H1 (cell line): ENCODE measurements around the gene DCBLD1. TPM values are rescaled to one million over a fixed set of nuclear protein-coding genes. Genes with fewer than 3 reads are reported as not detected.

ENCODE experiments used
- CTCF ChIA-PET: fragments of 300-600 bp; sonication (Branson Sonifier 250); formaldehyde crosslinking; loops from one replicate; lab custom pipeline; 2021; ENCODE audit not compliant: partially characterized antibody; lab: Charles Lee
- POLR2A ChIA-PET: fragments of 300-600 bp; sonication (Branson Sonifier 250); formaldehyde crosslinking; loops from one replicate; lab custom pipeline; 2021; ENCODE audit warnings: inconsistent platforms; ENCODE audit not compliant: partially characterized antibody; lab: Charles Lee
- DNase-seq, 2 experiments: peaks; one replicate each; pipeline versions ENCODE4 v3.0.0 to v3.0.0-alpha.2; 2010 to 2022; ENCODE audit warnings: low spot score in 2 of 2, low read depth in 1 of 2, mixed read lengths in 1 of 2
- FAIRE-seq: peaks from 2 replicates; lab custom pipeline; 2011; peaks lifted over from hg19 to GRCh38; lab: Jason Lieb, UNC
- H2AFZ ChIP-seq: 2 replicates; pipeline ENCODE4 v1.8.1; 2012; ENCODE audit warnings: low read length, inconsistent platforms
- H2AK5ac ChIP-seq: 2 replicates; pipeline ENCODE4 v1.6.1; 2013; ENCODE audit warnings: low read depth, low read length
- H2BK120ac ChIP-seq: replicated peaks from 2 replicates; pipeline ENCODE3; 2013; ENCODE audit warnings: low read depth, low read length, inconsistent platforms
- H2BK12ac ChIP-seq: 2 replicates; pipeline ENCODE4 v1.6.1; 2013; ENCODE audit warnings: low read depth, low read length
- H2BK15ac ChIP-seq: 2 replicates; pipeline ENCODE4 v1.6.1; 2013; ENCODE audit warnings: low read length
- H2BK20ac ChIP-seq: 2 replicates; pipeline ENCODE4 v1.6.1; 2013; ENCODE audit warnings: low read length
- H2BK5ac ChIP-seq: 2 replicates; pipeline ENCODE4 v1.6.1; 2013; ENCODE audit warnings: low read depth, low read length
- H3K14ac ChIP-seq: 2 replicates; pipeline ENCODE4 v1.6.1; 2013; ENCODE audit warnings: inconsistent platforms; ENCODE audit not compliant: insufficient read length
- H3K18ac ChIP-seq: 2 replicates; pipeline ENCODE4 v1.6.1; 2013; ENCODE audit warnings: low read length; ENCODE audit errors: extremely low read depth
- H3K23ac ChIP-seq: 2 replicates; pipeline ENCODE4 v1.6.1; 2013; ENCODE audit warnings: inconsistent platforms; ENCODE audit not compliant: insufficient read length
- H3K23me2 ChIP-seq: 2 replicates; pipeline ENCODE4 v1.6.1; 2013; ENCODE audit warnings: low read depth, low read length
- H3K27ac ChIP-seq: 2 replicates; pipeline ENCODE4 v1.6.1; 2011; ENCODE audit warnings: low read depth, low read length, inconsistent platforms
- H3K27me3 ChIP-seq, 4 experiments: replicated peaks in 1 of 4; 1 replicate in 1 of 4; 2 replicates in 3 of 4; pipeline versions ENCODE4 v1.6.1 to v1.8.1; 2011 to 2013; ENCODE audit warnings: low read length in 3 of 4, mild to moderate bottlenecking in 3 of 4, inconsistent platforms in 2 of 4, mixed read lengths in 2 of 4, moderate library complexity in 1 of 4; ENCODE audit not compliant: control insufficient read depth in 3 of 4, insufficient read depth in 3 of 4; ENCODE audit errors: extremely low read depth in 1 of 4
- H3K36me3 ChIP-seq, 4 experiments: 2 replicates each; pipeline versions ENCODE4 v1.6.1 to v1.8.1; 2011 to 2013; ENCODE audit warnings: mild to moderate bottlenecking in 4 of 4, low read length in 3 of 4, moderate library complexity in 2 of 4, control low read depth in 1 of 4, inconsistent platforms in 1 of 4; ENCODE audit not compliant: insufficient read depth in 4 of 4, control insufficient read depth in 2 of 4
- H3K4ac ChIP-seq: replicated peaks from 2 replicates; pipeline ENCODE3; 2013; ENCODE audit warnings: low read length, low read depth, mixed read lengths, inconsistent platforms; ENCODE audit not compliant: insufficient read length
- H3K4me1 ChIP-seq, 4 experiments: replicated peaks in 1 of 4; 1 replicate in 1 of 4; 2 replicates in 3 of 4; pipeline versions ENCODE4 v1.6.1 to v1.8.1; 2011 to 2013; ENCODE audit warnings: low read length in 3 of 4, inconsistent platforms in 2 of 4, mixed read lengths in 1 of 4; ENCODE audit not compliant: insufficient read depth in 4 of 4, control insufficient read depth in 3 of 4
- H3K4me2 ChIP-seq, 2 experiments: 2 replicates each; pipeline versions ENCODE4 v1.6.1 to v1.8.1; 2011 to 2013; ENCODE audit warnings: low read depth in 2 of 2, low read length in 2 of 2, control low read depth in 1 of 2, inconsistent platforms in 1 of 2, mild to moderate bottlenecking in 1 of 2; ENCODE audit not compliant: insufficient read depth in 1 of 2
- H3K4me3 ChIP-seq, 4 experiments: fragments of 200-600, 300-600 bp in 1 of 4; sonication (generic), shearing (Covaris generic), sonication (Bioruptor Twin) in 1 of 4; 2 replicates each; pipeline versions ENCODE4 v1.5.1 to v1.8.1; 2011 to 2016; ENCODE audit warnings: low read length in 4 of 4, low read depth in 3 of 4, control low read depth in 2 of 4, inconsistent platforms in 2 of 4, mild to moderate bottlenecking in 2 of 4, mixed read lengths in 1 of 4, moderate library complexity in 1 of 4; ENCODE audit not compliant: insufficient read depth in 2 of 4; ENCODE audit errors: extremely low read depth in 1 of 4
- H3K56ac ChIP-seq: replicated peaks from 2 replicates; pipeline ENCODE3; 2013; ENCODE audit warnings: low read depth, mild to moderate bottlenecking, mixed read lengths, low read length, inconsistent platforms; ENCODE audit not compliant: insufficient read length
- H3K79me1 ChIP-seq: 2 replicates; pipeline ENCODE4 v1.6.1; 2013; ENCODE audit warnings: low read depth, low read length, control low read depth
- H3K79me2 ChIP-seq, 2 experiments: 2 replicates each; pipeline versions ENCODE4 v1.6.1 to v1.8.1; 2012 to 2013; ENCODE audit warnings: low read length in 2 of 2, mild to moderate bottlenecking in 2 of 2, inconsistent platforms in 1 of 2; ENCODE audit not compliant: insufficient read depth in 2 of 2, control insufficient read depth in 1 of 2
- H3K9ac ChIP-seq, 4 experiments: replicated peaks in 1 of 4; 1 replicate in 1 of 4; 2 replicates in 3 of 4; pipeline versions ENCODE4 v1.6.1 to v1.8.1; 2011 to 2013; ENCODE audit warnings: low read depth in 3 of 4, low read length in 3 of 4, control low read depth in 2 of 4, mild to moderate bottlenecking in 2 of 4, moderate library complexity in 2 of 4, inconsistent platforms in 1 of 4; ENCODE audit errors: extremely low read depth in 1 of 4
- H3K9me3 ChIP-seq, 2 experiments: 2 replicates each; pipeline versions ENCODE4 v1.6.1 to v1.8.1; 2012 to 2013; ENCODE audit warnings: mild to moderate bottlenecking in 2 of 2, moderate library complexity in 2 of 2, control low read depth in 1 of 2, inconsistent platforms in 1 of 2, low read depth in 1 of 2, low read length in 1 of 2, mixed read lengths in 1 of 2; ENCODE audit not compliant: insufficient read depth in 2 of 2
- H4K20me1 ChIP-seq, 2 experiments: replicated peaks in 1 of 2; 2 replicates each; pipeline versions ENCODE3 to v1.8.1; 2011 to 2013; ENCODE audit warnings: inconsistent platforms in 2 of 2, low read length in 2 of 2, mild to moderate bottlenecking in 1 of 2; ENCODE audit not compliant: insufficient read depth in 2 of 2, control insufficient read depth in 1 of 2
- H4K5ac ChIP-seq: 2 replicates; pipeline ENCODE4 v1.6.1; 2013; ENCODE audit warnings: low read length, low read depth, mixed read lengths, inconsistent platforms; ENCODE audit not compliant: insufficient read length
- H4K8ac ChIP-seq: 2 replicates; pipeline ENCODE4 v1.8.0; 2013; ENCODE audit warnings: mild to moderate bottlenecking, moderate library complexity, low read length, inconsistent platforms; ENCODE audit not compliant: insufficient read depth; ENCODE audit errors: extremely low read depth
- H4K91ac ChIP-seq: replicated peaks from 2 replicates; pipeline ENCODE3; 2013; ENCODE audit warnings: low read length, mixed read lengths, inconsistent platforms; ENCODE audit not compliant: insufficient read length
- CEBPB ChIP-seq: IDR thresholded peaks from 2 replicates; pipeline ENCODE4 v1.6.1; 2012; ENCODE audit warnings: low read depth, low read length
- CHD2 ChIP-seq: IDR thresholded peaks from 2 replicates; pipeline ENCODE4 v1.6.1; 2012; ENCODE audit warnings: low read length, improper control_type of control experiment
- CTBP2 ChIP-seq: IDR thresholded peaks from 2 replicates; pipeline ENCODE4 v1.7.0; 2011; ENCODE audit warnings: borderline replicate concordance, mild to moderate bottlenecking, moderate library complexity, mixed read lengths, low read length; ENCODE audit not compliant: insufficient read depth, insufficient read length
- JUND ChIP-seq: IDR thresholded peaks from 2 replicates; pipeline ENCODE4 v1.6.1; 2011; ENCODE audit warnings: mild to moderate bottlenecking, improper control_type of control experiment, low read length
- KDM1A ChIP-seq: fragments of 200-600, 300-600 bp; sonication (generic); IDR thresholded peaks from 2 replicates; pipeline ENCODE4 v1.7.1; 2016; ENCODE audit warnings: mild to moderate bottlenecking, low read length, borderline replicate concordance
- NRF1 ChIP-seq: IDR thresholded peaks from 2 replicates; pipeline ENCODE4 v1.6.1; 2011; ENCODE audit warnings: mild to moderate bottlenecking, low read depth, low read length, improper control_type of control experiment
- PHF8 ChIP-seq: fragments of 200-600 bp; sonication (generic); conservative IDR thresholded peaks from 2 replicates; pipeline ENCODE4 v1.7.1; 2012; ENCODE audit warnings: low read depth, mild to moderate bottlenecking, inconsistent platforms, low read length, moderate library complexity
- RAD21 ChIP-seq, 2 experiments: IDR thresholded peaks in 1 of 2; conservative IDR thresholded peaks in 1 of 2; 2 replicates each; pipeline ENCODE4 v1.6.1; 2011; ENCODE audit warnings: low read depth in 2 of 2, low read length in 2 of 2, improper control_type of control experiment in 1 of 2, inconsistent platforms in 1 of 2, mild to moderate bottlenecking in 1 of 2, moderate library complexity in 1 of 2
- SAP30 ChIP-seq: fragments of 300-600 bp; sonication (generic); IDR thresholded peaks from 2 replicates; pipeline ENCODE4 v1.7.1; 2012; ENCODE audit warnings: low read length, moderate library complexity, mild to moderate bottlenecking, inconsistent platforms; ENCODE audit not compliant: insufficient read depth, insufficient replicate concordance
- WGBS, 2 experiments: shearing (Covaris generic) in 1 of 2; methylation state at CpG; one replicate each; pipeline versions ENCODE4 v1.1.6 to v1.1.7; 2013 to 2015; ENCODE audit warnings: low lambda C conversion rate in 2 of 2, mixed read lengths in 2 of 2, inconsistent platforms in 1 of 2, low coverage in 1 of 2, missing lambda C conversion rate in 1 of 2; ENCODE audit not compliant: insufficient replicate concordance in 2 of 2, insufficient coverage in 1 of 2, insufficient read length in 1 of 2; ENCODE audit errors: extremely low coverage in 1 of 2, missing lambda C conversion rate in 1 of 2; 5-methylcytosine and 5-hydroxymethylcytosine counted together
- polyA plus RNA-seq, 7 experiments: library from polyadenylated mRNA; depleted of rRNA in 3 of 7; stranded (reverse) in 5 of 7; unstranded in 2 of 7; fragments of >200 nt in 5 of 7; fragments of 200-250 nt in 2 of 7; gene quantifications; 1 replicate in 5 of 7; 2 replicates in 1 of 7; 4 replicates in 1 of 7; pipeline versions ENCODE4 v1.2.1 to v1.2.3, GENCODE V29; 2011 to 2013; ENCODE audit warnings: missing spikeins in 2 of 7, mixed read lengths in 2 of 7
- total RNA-seq: library from RNA; stranded (reverse); fragmentation: NEBNext Ultra II Directional; extraction: Animal tissue kit (Norgen Biotek cat#: 25700); gene quantifications from 2 replicates; pipeline ENCODE4 v1.2.1, GENCODE V29; 2021
- TF ChIP-seq, protein P1 (sequence below): IDR thresholded peaks from 2 replicates; pipeline ENCODE4 v1.6.1; 2012; ENCODE audit warnings: low read length, inconsistent platforms

DCBLD1 gene
- total and polyA plus RNA-seq, 2 of the 8 experiments (the other 6 are each of a cell fraction or from before 2014, with no cell fraction given) = 3.9 to 11.2 TPM

DNA sequence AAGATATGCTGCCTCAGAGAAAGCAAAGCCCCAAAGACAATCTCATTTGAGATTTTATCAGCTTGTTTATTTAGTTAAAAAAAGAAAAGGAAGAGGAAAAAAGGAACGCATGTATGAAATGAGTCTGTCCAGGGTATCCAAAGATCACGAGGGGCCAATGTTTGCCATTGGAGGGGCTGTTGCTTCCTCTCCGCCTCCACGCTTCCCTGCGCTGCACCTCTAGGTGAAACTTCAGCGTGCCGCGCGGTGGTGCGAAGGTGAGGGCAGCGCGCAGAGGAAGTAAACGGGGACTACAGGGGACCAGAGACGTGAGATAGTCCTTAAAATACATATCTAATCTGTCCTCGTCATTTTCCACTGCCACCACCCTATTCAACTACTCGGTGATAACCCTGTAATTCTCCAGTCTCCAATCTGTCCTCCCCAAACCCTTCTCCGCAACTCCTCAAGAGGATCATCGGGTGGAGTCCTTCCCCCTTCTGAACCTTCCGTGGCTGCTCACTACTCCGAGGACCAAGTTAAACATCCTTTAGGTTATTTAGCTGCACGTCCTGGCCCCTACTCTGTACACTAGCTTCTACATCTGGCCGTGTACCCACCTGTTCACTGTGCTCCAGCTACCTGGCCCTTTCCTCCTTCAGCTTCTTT lies 1.1 kb upstream of the DCBLD1 start:
- Histone ChIP-seq H3K56ac (no peak overlapping the region), H2AFZ (peak overlapping the region; percentile 71; the same call in 1 of the 2 replicates), H2BK20ac (no peak overlapping the region), H2BK12ac (no peak overlapping the region; the same call in 1 of the 2 replicates), H3K4me1 (peaks cover 7 to 14% (median 10%) of the 10 kb centered on the region in 4 experiments), H3K79me2 (no peaks in the 10 kb centered on the region), H2BK120ac (no peak overlapping the region), H4K8ac (no peak overlapping the region), H3K79me1 (no peaks in the 10 kb centered on the region), H3K14ac (no peak overlapping the region), H2BK5ac (no peak overlapping the region), H3K23ac (no peak overlapping the region), H3K18ac (no peak overlapping the region), H3K23me2 (peaks cover 18% of the 10 kb centered on the region), H3K36me3 (no peaks in the 10 kb centered on the region), H3K4me3 (peak overlapping the region in 3 of 4 experiments; percentile 2 to 96 (median 60); a peak in 4 of 8 replicates), H3K4me2 (peak overlapping the region; percentile 87 to 97), H4K5ac (no peak overlapping the region), H3K27ac (no peak overlapping the region), H3K4ac (no peak overlapping the region), H2BK15ac (no peak overlapping the region), H4K20me1 (no peaks in the 10 kb centered on the region), H4K91ac (no peak overlapping the region), H2AK5ac (no peak overlapping the region), H3K9me3 (peaks cover 0 to 1% of the 10 kb centered on the region in 2 experiments; a peak in 1 of 4 replicates), H3K9ac (no peak overlapping the region), H3K27me3 (peaks cover 0 to 27% (median 20%) of the 10 kb centered on the region in 4 experiments; a peak in 6 of 7 replicates)
- DNase-seq (peak in 1 of 2 experiments; percentile 51), FAIRE-seq (no peak)
- POLR2A ChIA-PET = interaction anchor here (0.6 to 2.1 kb wide), 2 partner anchors 68 to 121 kb away, joined by 3 to 6 read pairs; partner anchors contain the start of gene GOPC
- WGBS, 2 experiments = 19% methylated on average over 22 of the region's 22 CpGs; no CpG with 5 or more reads in 1 of the 2 experiments
- CTCF ChIA-PET = interaction anchor here (0.6 to 8.2 kb wide), 12 partner anchors 12 to 313 kb away, joined by 3 to 58 read pairs (median 4); no protein-coding TSS in a partner anchor
- no peak for TF ChIP-seq CHD2
- no peak for TF ChIP-seq RAD21 (IDR thresholded peaks at IDR 0.05 in 1 of 2, conservative IDR thresholded peaks at IDR 0.05 in 1 of 2; ENCODE audit: low read depth in 2 of 2, low read length in 2 of 2)
- no peak for TF ChIP-seq JUND
- TF ChIP-seq PHF8 = no peak
- no peak for TF ChIP-seq CTBP2
- TF ChIP-seq SAP30 = no peak
- no peak for TF ChIP-seq CEBPB
- TF ChIP-seq NRF1 = no peak
- TF ChIP-seq, protein P1, sequence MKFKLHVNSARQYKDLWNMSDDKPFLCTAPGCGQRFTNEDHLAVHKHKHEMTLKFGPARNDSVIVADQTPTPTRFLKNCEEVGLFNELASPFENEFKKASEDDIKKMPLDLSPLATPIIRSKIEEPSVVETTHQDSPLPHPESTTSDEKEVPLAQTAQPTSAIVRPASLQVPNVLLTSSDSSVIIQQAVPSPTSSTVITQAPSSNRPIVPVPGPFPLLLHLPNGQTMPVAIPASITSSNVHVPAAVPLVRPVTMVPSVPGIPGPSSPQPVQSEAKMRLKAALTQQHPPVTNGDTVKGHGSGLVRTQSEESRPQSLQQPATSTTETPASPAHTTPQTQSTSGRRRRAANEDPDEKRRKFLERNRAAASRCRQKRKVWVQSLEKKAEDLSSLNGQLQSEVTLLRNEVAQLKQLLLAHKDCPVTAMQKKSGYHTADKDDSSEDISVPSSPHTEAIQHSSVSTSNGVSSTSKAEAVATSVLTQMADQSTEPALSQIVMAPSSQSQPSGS = no peak
- no peak for TF ChIP-seq KDM1A
